ENCODE results near the gene ALOXE3.

Gene ALOXE3

GRCh38 chr17:8149419-8150193 lies 31.3 kb upstream of the ALOXE3 start:
- Histone ChIP-seq H3F3A (ENCODE audit: insufficient read depth, low read length) (no peaks in the 10 kb centered on the region), H3K36me3 (ENCODE audit: insufficient read depth, low read length) (peaks cover 36% of the 10 kb centered on the region), H3K9ac (ENCODE audit: low read length) (no peak overlapping the region), H3K4me3 (ENCODE audit: low read depth, low read length, poor library complexity, severe bottlenecking) (no peak overlapping the region), H3K9me2 (ENCODE audit: low read depth, low read length) (no peaks in the 10 kb centered on the region), H3K79me2 (ENCODE audit: insufficient read depth, low read length) (no peaks in the 10 kb centered on the region), H3K4me2 (ENCODE audit: low read length) (no peak overlapping the region), H3K9me3 (ENCODE audit: low read length) (no peaks in the 10 kb centered on the region), H3K27ac (ENCODE audit: low read depth, low read length, poor library complexity, severe bottlenecking) (no peak overlapping the region), H3K4me1 (ENCODE audit: insufficient read depth, low read length, severe bottlenecking) (peaks cover 37% of the 10 kb centered on the region), H4K20me1 (ENCODE audit: insufficient read depth, low read length) (no peaks in the 10 kb centered on the region), H2AFZ (ENCODE audit: low read length) (no peak overlapping the region), H3K27me3 (ENCODE audit: insufficient read depth, low read length) (no peaks in the 10 kb centered on the region)
- TF ChIP-seq EZH2 (IDR thresholded peaks at IDR 0.05; ENCODE audit: borderline replicate concordance, low read length): no peak
- TF ChIP-seq, protein P1, sequence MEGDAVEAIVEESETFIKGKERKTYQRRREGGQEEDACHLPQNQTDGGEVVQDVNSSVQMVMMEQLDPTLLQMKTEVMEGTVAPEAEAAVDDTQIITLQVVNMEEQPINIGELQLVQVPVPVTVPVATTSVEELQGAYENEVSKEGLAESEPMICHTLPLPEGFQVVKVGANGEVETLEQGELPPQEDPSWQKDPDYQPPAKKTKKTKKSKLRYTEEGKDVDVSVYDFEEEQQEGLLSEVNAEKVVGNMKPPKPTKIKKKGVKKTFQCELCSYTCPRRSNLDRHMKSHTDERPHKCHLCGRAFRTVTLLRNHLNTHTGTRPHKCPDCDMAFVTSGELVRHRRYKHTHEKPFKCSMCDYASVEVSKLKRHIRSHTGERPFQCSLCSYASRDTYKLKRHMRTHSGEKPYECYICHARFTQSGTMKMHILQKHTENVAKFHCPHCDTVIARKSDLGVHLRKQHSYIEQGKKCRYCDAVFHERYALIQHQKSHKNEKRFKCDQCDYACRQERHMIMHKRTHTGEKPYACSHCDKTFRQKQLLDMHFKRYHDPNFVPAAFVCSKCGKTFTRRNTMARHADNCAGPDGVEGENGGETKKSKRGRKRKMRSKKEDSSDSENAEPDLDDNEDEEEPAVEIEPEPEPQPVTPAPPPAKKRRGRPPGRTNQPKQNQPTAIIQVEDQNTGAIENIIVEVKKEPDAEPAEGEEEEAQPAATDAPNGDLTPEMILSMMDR (IDR thresholded peaks at IDR 0.05; ENCODE audit: low read length): no peak

GRCh38 chr17:8148560-8148959 lies 30.2 kb upstream of the ALOXE3 start:
- H3K27ac ChIP-seq (ENCODE audit: low read depth, low read length, poor library complexity, severe bottlenecking): no peak overlapping the region
- no peak for TF ChIP-seq EZH2 (IDR thresholded peaks at IDR 0.05; ENCODE audit: borderline replicate concordance, low read length)
- TF ChIP-seq, protein P1 (IDR thresholded peaks at IDR 0.05; ENCODE audit: low read length): no peak
- H4K20me1 ChIP-seq (ENCODE audit: insufficient read depth, low read length): no peaks in the 10 kb centered on the region
- H3F3A ChIP-seq (ENCODE audit: insufficient read depth, low read length): no peaks in the 10 kb centered on the region
- no peak overlapping the region for H3K4me3 ChIP-seq (ENCODE audit: low read depth, low read length, poor library complexity, severe bottlenecking)
- H3K9me2 ChIP-seq (ENCODE audit: low read depth, low read length): no peaks in the 10 kb centered on the region
- no peak overlapping the region for H3K4me2 ChIP-seq (ENCODE audit: low read length)
- H3K9ac ChIP-seq (ENCODE audit: low read length): no peak overlapping the region
- no peak overlapping the region for H2AFZ ChIP-seq (ENCODE audit: low read length)
- H3K9me3 ChIP-seq (ENCODE audit: low read length): no peaks in the 10 kb centered on the region
- H3K36me3 ChIP-seq (ENCODE audit: insufficient read depth, low read length): peaks cover 40% of the 10 kb centered on the region
- H3K79me2 ChIP-seq (ENCODE audit: insufficient read depth, low read length): no peaks in the 10 kb centered on the region
- peaks cover 26% of the 10 kb centered on the region for H3K4me1 ChIP-seq (ENCODE audit: insufficient read depth, low read length, severe bottlenecking)
- no peaks in the 10 kb centered on the region for H3K27me3 ChIP-seq (ENCODE audit: insufficient read depth, low read length)

GRCh38 chr17:8147805-8148404 lies 29.6 kb upstream of the ALOXE3 start:
- Histone ChIP-seq H4K20me1 (ENCODE audit: insufficient read depth, low read length) (no peaks in the 10 kb centered on the region), H3K4me1 (ENCODE audit: insufficient read depth, low read length, severe bottlenecking) (peaks cover 20% of the 10 kb centered on the region), H3K79me2 (ENCODE audit: insufficient read depth, low read length) (no peaks in the 10 kb centered on the region), H3K9me3 (ENCODE audit: low read length) (no peaks in the 10 kb centered on the region), H3K4me3 (ENCODE audit: low read depth, low read length, poor library complexity, severe bottlenecking) (no peak overlapping the region), H3K36me3 (ENCODE audit: insufficient read depth, low read length) (peaks cover 40% of the 10 kb centered on the region), H3K27ac (ENCODE audit: low read depth, low read length, poor library complexity, severe bottlenecking) (no peak overlapping the region), H3K9me2 (ENCODE audit: low read depth, low read length) (no peaks in the 10 kb centered on the region), H3F3A (ENCODE audit: insufficient read depth, low read length) (no peaks in the 10 kb centered on the region), H2AFZ (ENCODE audit: low read length) (no peak overlapping the region), H3K27me3 (ENCODE audit: insufficient read depth, low read length) (no peaks in the 10 kb centered on the region), H3K4me2 (ENCODE audit: low read length) (no peak overlapping the region), H3K9ac (ENCODE audit: low read length) (no peak overlapping the region)
- TF ChIP-seq EZH2 (IDR thresholded peaks at IDR 0.05; ENCODE audit: borderline replicate concordance, low read length): no peak
- TF ChIP-seq, protein P1 (IDR thresholded peaks at IDR 0.05; ENCODE audit: low read length): no peak
